GM10266 (cell line): ENCODE data around the gene TMEM72.

Source experiments
- DNase-seq: peaks from one replicate; pipeline ENCODE4 v3.0.0; 2012; ENCODE audit errors: extremely low spot score
- TF ChIP-seq, protein P1 (sequence below): IDR thresholded peaks from 2 replicates; pipeline ENCODE4 v1.5.1; 2012; ENCODE audit warnings: mild to moderate bottlenecking, low read depth; ENCODE audit not compliant: control insufficient read depth, insufficient read depth; ENCODE audit errors: missing control alignments

TMEM72 gene

DNA sequence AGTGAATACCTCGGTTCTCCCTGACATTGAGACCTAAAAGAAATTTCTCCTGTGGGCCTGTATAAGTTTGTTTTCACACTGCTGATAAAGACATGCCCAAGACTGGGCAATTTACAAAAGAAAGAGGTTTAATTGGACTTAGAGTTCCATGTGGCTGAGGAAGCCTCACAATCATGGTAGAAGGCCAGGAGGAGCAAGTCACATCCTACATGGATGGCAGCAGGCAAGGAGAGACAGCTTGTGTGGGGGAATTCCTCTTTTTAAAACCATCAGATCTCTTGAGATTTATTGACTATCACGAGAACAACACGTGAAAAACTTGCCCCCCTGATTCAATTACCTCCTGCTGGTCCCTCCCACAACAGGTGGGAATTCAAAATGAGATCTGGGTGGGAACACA lies 6.7 kb downstream of the TMEM72 start:
- TF ChIP-seq, protein P1, sequence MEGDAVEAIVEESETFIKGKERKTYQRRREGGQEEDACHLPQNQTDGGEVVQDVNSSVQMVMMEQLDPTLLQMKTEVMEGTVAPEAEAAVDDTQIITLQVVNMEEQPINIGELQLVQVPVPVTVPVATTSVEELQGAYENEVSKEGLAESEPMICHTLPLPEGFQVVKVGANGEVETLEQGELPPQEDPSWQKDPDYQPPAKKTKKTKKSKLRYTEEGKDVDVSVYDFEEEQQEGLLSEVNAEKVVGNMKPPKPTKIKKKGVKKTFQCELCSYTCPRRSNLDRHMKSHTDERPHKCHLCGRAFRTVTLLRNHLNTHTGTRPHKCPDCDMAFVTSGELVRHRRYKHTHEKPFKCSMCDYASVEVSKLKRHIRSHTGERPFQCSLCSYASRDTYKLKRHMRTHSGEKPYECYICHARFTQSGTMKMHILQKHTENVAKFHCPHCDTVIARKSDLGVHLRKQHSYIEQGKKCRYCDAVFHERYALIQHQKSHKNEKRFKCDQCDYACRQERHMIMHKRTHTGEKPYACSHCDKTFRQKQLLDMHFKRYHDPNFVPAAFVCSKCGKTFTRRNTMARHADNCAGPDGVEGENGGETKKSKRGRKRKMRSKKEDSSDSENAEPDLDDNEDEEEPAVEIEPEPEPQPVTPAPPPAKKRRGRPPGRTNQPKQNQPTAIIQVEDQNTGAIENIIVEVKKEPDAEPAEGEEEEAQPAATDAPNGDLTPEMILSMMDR = no peak
- DNase-seq = no peak

DNA sequence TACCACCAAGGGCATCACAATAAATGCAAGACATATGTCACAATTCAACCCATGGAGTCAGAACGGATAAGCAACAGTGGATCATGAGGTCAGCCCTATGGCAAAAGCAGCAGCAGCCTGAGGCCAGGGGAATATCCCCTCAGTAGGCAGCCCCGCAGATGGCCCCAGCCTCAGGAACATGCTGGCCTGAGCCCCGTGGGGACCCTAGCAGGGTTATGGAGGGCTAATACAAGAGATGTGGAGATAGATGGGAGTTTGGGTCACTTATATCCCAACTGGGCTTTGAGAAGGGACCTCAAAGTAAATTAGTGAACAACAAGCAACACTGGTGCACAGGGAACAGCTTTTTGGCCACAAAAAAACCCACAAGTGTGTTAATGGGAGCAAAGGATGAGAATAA lies 9.1 kb downstream of the TMEM72 start:
- DNase-seq = no peak
- TF ChIP-seq, protein P1 = no peak

DNA sequence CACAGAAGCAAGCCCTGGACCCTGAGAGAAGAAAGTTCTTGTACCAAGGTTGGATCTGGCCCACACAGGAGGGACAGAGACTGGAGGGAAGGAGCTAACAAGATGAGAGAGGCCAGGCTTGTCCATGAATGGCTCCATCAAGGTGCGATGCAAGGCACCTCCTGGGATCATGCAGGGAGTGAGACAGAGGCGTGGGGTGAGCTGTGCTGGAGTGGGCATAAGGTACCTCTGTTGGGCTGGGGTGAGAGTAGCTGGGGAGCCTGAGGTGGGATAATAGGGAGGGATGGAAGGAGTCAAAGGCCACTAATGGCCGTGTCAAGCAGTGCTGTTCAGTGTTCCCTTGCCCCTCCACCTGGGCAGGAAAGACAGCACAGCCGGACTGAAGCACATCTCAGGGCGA lies 9.9 kb downstream of the TMEM72 start:
- DNase-seq = no peak
- TF ChIP-seq, protein P1 = no peak

DNA sequence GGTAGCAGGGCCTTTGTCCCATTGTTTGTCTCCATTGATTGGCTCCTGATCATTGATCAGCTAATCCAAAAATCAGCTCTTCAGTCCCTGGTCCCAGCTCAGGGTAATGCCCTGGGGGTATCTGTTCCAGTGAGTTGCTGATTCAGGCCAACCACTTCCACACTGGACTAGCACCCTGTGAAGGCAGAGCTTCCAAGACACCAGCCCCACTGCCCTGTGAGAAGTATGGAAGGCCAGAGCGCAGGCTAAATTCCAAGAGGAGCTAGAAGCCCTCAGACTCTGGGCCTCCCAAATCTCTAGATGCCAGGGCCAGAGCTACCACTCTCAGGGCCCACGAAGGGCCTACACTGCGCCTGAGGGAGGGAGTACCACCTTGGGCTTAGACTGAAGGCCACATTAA lies 10.4 kb downstream of the TMEM72 start:
- TF ChIP-seq, protein P1 = no peak
- DNase-seq = no peak

DNA sequence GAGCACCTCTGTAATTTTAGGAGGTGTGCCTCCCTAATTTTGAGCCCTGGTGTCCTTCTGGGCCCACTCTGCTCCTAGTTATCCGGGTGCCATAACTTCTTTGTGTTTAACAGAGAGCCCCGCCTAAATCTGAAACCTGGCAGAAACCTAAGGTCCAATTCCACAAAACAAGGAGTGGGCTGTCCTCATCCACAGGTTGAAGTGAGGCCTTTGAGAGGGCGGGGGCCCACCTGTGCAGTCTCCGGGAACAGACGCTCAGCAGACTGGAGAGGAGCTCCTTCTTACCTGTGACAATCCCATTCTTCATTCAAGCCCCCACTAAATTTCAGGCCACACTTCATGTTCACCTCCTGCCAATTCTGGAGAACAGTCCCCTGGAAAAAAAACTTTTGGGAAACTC lies 10.9 kb downstream of the TMEM72 start:
- DNase-seq = no peak
- TF ChIP-seq, protein P1 = no peak

DNA sequence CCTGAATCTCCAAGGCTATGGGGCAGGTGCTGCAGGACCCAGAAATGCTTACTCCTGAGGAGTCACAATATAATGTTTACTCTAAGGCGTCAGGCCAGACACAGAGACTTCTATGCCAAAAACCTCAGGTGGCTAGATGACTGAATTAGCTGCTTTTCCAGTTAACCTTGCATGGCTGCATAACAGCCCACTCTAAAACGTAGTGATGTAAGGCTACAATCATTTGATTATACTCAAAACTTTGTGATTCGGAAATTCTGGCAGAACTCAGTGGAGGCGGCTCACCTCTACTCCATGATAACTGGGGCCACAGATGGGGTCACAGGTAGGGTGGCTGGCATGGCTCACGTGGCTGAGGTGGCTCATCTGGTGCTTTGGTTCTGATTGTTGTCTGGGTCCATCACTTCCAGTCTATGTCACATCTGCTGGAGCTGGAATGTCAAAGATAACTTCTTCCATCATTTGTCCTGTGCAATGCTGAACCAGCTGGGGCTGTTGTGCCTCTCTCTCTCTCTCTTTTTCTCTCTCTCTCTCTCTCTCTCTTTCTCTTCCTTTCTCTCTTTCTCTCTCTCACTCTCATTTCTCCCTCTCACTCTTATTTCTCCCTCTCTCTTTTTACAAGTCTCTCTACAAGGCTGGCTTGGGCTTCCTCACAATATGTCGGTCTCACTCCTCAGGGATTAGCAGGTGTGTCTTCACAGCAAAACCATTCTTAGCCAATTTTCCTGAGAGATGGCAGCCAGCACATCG lies 11.8 kb downstream of the TMEM72 start:
- TF ChIP-seq, protein P1 = no peak
- no peak for DNase-seq

DNA sequence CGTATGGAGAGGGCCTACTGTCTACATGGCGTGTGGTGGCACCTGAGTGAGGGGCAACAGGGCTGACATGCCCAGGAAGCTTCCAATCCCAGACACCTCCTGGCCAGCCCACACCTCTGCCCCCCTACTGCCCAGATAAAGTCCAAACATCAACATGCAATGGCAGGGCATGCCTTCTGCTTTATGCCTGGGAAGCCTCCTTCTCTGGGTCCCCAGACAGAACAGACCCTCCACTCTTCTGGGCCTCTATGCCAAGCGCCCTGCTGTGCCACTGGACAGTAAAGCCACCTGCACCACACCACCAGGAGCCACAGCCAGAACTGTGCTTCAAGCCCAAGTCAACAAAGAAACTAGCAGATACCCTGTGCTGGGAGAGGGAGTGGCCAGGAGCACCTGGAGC lies 12.5 kb downstream of the TMEM72 start:
- TF ChIP-seq, protein P1 = no peak
- no peak for DNase-seq
